HG03378 (cell line): ENCODE results near the gene ALDH4A1.

ENCODE experiments used
- ATAC-seq: cut with Tn5 transposase; IDR thresholded peaks from one replicate; pipeline ENCODE4 v1.9.1; 2021; ENCODE audit warnings: mild to moderate bottlenecking, moderate library complexity; ENCODE audit not compliant: unreplicated experiment

The ALDH4A1 gene

DNA sequence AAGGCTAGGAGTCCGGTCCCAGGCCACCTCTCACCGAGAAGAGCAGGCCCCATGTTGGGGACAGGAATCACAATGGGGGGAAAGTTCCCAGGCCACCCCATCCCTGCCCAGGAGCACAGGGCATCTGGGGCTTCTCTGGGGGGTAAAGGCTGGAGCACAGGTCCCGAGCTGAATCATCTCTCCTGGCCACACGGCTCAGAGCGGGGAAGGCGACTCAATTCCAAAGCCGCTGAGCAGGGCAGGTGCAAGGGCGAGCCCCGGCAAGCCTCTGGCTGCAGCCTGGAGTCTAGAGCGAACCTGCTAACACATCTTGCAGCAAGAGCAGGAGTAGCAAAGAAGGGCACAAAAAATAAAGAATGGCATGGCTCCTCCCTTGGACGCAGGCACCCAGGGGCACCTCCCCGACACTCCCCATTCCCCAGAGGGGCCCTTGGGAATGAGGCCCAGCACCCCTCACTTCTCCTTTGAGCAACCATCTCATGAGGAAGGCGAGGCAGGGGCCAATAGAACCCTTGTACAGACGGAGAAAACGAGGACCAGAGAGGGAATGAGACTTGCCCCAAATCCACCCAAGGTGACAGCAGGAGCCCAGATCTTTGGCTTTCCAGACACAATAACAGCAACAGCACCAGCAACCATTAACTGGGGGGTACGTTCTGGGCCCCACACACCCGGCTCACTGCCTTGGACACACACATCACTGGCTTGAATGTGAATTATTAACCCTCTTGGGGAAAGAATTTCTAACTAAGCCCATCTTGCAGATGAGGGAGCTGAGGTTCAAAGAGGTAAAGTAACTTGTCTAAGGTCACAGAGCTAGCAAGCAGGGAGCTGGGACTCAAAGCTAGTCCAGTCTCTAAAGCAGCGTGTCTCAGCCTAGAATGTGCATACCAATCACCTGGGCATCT, 20.7 kb upstream of the ALDH4A1 start:
- no peak for ATAC-seq

DNA sequence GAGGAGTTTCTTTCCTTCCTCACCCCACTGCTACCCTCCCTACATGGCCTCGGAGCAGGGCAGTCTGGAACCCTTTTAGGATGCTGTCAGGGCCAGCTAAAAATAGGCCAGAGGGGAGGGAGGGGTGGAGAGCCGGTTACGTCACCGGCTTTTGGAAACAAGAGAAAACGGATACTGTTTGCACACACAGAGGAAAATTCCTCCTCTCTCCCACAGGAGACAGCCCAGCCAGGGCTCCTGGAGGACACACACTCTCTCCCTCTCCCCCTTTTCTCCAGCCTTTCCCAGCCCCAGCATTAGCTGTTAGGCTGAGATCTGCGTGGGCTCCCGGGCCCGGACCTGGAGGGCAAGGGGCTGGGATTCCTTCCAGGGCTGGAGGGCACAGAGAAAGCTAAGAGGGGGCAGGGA, 20.0 kb upstream of the ALDH4A1 start:
- no peak for ATAC-seq

DNA sequence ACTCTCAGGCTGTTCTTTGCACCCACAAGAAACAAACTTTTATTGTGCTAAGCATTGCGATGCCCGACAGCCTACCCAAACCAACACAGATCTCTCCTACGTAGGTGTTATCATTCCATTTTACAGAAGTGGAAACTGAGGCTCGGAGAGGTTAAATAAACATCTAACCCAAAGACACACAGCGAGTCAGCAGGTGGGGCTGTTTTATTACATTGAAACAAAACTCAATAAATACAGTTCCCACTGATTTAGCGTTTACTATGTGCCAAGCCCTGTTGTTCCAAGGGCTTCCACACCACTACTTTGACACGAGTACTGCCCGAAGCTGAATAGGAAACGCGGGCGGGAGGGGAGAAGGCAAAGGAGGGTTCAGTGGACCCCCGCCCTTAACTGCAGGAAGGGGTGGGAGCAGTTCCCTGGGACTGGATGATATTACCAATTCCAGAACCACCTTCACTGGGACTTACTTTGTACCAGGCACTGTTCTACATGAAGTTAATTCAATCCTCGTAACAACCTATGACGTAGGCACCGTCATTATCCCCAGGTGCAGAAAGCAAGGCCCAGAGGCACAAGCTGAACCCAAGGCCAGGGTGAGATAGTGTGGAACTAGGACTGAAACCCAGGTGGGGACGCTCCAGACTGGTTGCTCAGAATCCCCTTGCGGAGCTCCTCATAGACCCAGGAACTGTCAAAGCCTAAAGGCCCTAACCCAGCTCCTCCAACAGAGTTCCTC, 19.3 kb upstream of the ALDH4A1 start:
- no peak for ATAC-seq

DNA sequence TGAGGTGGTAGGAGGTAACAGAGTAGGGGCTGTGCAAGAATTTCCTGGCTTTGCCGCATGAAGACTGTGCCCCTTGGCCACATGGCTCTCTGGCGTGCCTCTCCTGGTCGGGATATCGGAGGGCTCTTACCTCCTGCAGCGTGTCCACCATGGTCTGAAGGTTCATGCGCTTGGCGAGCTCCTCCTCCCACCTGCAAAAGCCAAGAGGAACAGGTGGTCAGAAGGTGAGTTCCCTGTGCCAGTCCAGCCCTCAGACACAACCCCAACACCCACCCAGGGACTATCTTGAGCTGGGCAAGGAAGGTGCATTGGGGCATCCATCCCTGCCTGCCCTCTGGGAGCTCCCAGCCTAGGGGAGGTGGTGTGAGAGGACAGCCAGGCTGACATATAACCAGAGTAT, 18.6 kb upstream of the ALDH4A1 start:
- no peak for ATAC-seq

DNA sequence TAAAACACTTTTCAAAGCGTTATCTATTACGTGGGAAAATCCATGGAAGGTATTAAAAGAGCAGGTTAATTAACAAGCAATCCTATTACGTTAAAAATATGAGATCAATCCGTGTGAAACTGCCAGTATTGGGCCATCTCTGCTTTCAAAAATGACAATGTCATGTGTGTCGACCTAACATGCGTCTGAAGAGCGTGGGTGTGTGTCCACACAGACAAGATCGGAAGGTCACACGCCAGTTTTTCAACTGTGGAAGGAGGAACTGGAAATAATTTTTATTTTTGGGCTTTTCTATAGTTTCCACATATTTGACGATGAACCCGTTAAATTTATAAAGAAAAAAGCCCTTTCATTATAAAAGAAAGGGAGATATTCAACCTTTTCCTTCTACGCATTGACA, 17.6 kb upstream of the ALDH4A1 start:
- no peak for ATAC-seq

DNA sequence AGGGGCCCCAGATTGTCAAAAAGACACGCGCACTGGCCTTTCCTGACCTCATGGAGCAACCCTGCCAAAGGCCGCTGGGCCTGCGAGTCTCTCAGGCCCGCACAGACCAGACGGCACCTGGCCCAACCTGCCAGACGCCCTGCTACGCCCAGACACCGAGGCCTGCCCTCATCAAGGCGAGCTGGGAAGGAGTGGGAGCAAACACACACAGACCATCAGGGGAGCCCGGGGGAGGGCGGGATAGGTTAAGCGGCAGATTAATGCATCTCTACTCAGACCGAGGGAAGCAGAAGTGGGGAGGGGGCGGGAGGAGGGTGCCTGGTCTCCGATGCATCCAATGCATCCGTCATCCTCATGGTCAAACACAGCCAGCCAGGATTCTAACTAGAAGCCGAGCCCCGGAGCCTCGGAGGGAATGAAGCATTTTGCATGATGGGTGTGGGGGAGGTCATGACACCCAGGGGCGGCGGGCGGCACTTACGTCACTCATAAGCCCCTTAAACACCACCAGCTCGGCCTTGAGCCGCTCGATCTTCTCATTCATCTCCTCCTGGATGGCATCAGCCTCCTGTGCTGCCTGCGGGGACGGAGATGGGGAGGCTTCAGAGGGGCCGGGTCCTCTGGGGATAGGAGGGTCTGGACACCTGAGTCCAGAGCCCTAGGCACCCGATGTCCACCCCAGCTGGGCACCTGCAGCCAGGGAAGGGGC, 17.0 kb upstream of the ALDH4A1 start:
- no peak for ATAC-seq

DNA sequence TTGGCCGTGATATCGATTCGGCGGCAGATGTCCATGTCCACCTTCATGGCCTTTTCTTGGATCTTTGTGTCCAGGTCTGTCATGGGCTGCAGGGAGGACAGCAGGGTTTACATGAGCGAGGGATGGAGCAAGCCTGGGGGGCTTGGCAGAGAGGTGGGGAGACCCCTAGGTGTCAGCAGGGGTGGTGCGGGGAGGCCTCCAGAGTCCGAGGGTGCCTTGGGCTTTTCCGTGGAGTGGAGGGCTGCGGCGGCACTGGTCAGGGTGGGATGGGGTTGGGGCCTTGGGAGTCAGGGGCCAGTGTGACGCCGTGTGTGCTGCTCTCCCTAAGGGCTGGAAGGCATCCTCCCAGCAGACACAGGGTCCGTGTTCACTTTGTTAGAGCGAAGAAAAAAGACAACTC, 16.1 kb upstream of the ALDH4A1 start:
- ATAC-seq = no peak

DNA sequence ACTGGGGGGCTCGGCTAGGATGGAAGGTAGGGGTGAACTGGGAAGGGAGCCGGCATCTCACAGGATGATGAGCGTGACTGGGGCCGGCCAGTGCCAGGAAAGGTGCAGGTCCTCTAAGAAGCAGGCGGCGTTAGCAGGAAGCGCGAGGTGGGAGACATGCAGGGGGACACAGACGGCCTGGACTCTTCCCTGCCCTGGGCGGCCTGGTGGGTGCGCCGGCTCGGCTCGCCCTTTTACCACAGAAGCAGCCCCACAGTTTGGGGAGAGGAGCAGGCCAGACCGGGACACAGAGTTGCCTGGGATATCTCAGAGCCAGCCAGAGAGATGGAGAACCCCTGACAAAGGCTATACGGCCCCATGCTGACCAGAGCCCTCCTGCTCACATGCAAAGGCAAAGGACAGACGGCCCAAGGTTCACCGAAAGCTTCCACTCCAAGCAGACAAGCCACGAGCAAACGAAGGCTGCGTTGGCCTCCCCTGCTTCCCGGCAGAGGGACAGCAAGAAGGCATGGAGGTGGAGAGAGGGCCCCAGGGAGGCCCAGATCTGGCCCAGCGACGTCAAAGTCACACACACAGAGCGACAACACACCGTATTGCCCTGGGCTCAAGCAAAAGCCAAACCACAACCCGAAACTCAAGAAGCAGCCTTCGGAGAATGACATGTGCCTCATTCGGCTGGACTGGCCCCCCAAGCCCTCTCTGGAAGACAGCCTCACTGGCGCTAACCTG, 14.9 kb upstream of the ALDH4A1 start:
- ATAC-seq = no peak

DNA sequence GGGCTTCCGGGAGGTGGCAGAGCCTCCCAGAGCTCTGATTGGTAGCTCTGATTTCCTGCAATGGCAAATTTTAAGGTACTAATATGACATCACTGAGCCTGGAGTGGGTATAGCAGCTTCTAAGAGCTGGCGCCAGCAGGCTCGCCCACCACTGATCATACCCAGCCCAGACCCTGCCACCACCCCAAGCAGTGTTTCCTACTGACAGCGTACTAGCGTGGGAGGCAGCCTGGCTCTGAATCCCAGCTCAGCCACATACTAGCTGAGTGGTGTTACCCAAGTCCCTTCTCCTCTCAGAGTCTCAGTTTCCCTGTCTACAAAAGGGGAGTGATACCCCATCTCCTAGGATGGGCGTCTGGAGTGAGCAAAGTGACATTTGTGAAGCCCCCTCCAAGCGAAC, 13.0 kb upstream of the ALDH4A1 start:
- ATAC-seq = no peak

DNA sequence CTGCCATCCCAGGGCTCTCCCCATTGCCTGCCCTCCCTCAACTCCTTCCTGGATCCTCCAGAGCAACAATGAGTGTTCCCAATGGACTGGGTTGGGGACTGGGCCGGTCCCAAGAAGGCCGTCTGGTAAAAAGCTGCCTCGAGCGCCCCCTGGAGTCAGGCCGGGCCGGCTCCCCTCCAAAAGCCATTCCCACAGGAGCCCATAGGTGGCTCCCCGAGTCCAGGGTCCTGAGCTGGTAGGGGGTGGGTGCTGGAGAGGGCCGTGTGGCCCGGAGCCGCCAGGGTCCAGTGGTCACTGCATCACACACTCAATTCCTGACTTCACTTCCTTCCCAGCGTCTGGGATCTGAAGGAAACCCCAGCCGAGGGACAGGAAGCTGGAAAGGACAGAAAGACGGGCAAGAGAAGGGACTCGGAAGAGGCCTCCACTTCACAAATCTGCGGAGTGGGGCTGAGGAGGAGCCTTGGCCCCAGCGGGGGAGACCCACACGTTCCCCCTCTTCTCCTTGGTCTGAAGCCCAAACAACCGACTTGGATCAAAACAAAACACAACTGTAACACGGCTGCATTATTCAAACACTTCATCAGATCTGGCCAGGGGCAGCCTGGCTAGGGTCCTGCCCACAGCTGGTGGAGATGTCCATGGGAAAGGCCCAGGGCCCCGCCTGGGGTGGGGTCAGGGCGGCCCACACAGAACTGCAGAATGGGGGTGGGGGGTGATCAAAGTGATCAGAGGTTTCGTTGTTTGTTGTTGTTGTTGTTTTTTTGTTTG, 10.9 kb upstream of the ALDH4A1 start:
- no peak for ATAC-seq

DNA sequence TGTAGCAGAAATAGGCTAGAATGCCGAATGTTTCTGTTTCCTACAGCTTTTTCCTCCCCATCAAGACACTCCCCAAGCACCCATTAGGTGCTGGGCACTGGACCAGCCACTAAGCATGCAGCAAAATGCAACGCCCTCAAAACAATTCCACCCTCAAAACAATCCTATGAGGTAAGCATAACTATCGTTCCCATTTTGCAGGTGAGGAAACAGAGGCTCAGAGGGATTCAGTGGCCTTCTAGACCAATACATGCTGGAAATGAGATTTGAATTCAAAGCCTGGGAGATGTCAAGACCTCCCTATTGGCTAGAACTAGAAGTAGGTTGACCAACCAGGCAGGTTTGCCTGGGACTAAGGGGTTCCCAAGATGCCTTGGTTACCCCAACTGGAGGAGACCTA, 10.2 kb upstream of the ALDH4A1 start:
- ATAC-seq = no peak

DNA sequence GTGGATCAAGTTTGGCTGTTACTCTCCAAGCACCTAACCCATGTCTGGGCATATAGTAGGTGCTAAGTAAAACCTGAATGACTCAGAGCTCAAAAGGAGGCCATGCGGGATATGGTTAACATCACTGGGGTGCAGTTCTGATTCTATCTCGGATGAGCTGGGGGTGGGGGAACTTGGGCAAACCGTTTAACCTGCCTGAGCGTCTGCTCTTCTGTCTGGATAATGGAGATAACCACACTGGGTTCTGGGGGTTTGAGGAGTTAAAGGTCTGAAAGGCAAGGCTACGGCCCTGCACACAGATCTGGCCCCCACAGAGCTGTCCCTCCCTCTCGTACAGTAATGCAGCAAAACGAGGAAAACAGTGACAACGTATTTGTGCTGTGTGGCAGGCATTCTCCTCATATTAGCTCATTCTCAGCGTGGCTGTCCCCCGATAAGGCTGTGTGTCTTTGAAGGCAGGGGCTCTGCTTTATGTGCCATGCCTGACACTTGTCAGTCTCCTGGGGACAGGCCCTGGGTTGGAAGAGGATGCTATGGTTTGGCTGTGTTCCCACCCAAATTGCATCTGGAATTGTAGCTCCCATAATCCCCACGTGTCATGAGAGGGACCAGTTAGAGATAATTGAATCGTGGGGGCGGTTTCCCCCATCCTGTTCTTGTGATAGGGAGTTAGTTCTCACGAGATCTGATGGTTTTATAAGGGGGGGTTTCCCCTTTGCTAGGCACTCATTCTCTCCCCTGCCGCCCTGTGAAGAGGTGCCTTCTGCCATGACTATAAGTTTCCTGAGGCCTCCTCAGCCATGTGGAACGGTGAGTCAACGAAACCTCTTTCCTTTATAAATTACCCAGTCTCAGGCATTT, 6.8 kb upstream of the ALDH4A1 start:
- no peak for ATAC-seq

DNA sequence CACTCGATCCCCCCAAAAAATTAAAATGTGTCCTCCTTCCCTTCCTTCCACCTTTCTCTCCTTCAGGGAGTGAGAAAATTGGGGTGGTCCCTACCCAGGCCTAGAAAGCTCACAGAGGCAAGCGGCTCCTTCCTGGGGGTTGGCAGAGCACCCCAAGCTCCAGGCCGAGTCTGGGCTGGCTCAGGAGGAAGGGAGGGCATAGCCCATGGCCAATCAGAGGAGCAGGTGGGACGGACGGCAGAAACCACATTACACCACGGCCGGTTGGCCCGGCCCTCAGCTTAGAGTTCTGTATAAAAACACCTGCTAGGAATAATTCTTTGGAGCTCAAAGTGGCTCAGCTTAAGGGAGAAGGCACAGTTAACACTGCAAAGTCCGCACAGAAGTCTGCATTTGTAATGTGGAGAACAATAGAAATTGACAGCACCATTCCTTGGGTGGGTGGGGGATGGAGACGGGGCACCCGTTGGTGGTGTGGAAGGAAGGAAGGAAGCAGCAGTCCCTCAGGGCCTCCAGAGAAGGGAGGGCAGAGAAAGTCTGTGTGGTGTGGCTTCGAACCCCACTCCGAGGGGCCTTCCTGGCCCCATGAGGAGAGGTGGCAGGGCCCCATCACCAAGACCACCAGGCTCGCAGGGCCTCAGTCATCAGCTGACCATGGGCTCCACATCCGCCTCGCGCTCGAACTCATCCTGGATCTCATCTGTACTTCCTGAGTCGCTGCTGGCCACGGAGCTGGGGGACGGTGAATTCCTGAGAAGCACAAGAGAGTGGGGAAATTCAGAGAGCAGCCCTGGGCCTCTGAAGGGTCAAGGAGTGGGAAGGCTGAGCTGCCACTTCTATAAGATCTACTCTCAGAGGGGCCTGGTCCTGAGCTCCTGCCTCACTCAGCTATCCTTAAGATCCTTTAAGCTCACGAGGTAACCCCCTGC, 5.8 kb upstream of the ALDH4A1 start:
- ATAC-seq = no peak

DNA sequence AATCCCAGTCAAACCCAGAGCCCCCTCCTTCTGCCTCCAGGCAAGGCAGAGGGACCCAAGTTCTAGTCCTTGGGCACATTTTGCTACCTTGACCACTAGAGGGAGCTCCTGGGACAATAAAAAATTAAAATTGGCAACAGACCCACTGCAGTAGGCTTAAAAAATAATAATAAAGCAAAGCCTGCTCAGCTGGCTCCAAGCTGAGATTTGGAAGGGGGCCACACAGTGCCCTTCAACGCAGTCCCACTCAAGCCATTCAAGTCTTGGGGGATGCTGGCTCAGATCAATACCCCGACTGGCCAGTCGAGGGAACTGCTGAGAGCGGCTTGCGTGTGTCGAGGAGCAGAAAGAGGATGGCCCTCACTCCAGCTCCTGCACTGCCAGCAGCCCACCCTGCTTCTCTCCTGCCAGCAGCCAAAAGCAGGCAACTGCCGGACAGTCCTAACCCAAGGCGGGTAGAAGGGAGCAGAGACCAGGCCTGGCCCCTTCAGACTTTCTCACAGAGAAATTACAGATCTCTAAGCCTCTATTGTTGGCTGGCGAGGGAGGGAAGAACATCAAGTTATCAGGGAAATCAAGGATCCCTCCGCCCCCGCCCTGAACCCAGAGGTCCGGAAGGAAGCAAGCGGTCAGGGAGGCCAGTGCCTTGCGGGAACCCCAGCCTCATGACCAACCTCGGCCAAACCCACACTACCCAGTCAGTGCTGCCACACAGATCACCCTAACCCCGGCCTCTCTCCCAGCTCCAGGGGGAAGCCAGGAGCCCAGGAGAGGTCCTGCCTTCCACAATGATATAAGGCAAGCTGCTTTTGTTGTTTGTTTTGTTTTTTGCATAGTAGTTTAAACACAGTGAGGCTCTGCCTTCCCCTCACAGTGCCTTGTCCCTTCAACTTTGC, 4.9 kb upstream of the ALDH4A1 start:
- no peak for ATAC-seq

DNA sequence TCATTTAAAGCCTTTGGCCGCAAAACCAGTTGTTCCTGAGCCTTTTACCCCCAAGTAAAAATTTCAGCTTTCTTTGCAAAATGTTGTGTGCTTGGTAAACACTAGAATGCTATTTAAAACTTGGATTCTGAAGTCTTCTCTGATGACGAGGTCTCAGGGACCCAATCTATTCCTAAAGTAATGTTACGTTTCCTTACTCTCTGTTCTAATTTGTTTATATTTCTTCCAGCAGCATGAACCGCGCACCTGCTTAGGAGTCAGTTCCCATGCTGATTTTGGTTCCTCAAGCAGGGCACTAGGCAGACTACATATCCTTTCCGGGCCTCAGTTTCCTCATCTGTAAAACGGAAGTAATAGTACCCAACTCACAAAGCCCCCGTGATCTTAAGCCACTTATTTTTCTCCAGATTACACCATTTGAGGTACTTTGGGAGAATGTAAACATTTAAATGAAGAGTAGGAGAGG, 969 bp upstream of the ALDH4A1 start:
- no peak for ATAC-seq

DNA sequence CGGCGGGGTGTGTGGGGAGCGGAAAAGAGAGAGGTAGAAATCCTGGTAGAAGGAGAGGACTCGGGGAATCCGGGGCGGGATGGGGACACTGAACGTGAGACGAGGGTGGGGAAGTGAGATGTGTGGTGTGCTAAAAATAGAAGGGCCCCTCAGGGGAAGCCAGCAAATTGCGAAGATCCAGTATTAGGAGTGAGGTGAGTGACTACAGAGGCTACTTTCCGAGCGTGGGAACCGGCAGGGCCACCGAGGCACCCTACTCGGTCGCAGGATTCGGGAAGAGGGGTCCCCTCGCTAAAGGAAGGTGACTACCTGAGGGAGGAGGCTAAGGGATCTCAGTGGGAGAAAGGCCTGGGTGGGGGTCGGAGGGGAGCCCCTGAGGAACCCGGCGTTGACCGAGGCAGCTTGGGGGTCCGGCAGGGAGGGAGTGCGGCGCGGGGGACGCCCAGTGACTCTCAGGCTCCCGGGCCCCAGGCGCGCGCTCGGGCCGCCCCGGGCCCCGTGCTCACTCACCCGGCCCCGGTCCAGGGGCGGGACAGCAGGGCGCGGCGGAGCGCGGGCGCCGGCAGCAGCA, 318 bp downstream of the ALDH4A1 start:
- ATAC-seq = no peak
